ENCODE data around the gene AHCTF1.
"Not testable (repeated sequence)": the region's sequence is repeated elsewhere in the genome, so short reads cannot be mapped to it uniquely, and the experiment has no call there.

The AHCTF1 gene

DNA sequence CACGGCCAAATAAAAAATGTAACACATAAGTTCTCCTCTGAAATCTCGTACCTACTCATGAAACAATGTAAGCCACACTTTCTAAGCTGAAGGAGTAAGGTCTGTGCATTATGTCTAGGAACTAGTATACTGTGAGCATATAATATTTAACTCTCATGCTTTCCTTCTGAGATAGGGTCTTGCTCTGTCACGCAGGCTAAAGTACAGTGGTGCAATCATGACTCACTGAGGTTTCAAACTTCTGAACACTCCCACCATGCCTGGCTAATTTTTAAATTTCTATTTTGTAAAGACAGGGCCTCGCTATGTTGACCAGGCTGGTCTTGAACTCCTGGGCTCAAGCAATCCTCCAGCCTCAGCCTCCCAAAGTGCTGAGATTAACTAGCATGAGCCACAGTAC is 71.3 kb downstream of the AHCTF1 start:
- Histone ChIP-seq H3K4me2 (ENCODE audit: low read depth, low read length, poor library complexity, severe bottlenecking) (no peak overlapping the region), H3K9ac (ENCODE audit: low read length) (no peak overlapping the region), H3F3A (ENCODE audit: insufficient read depth) (no peaks in the 10 kb centered on the region; the same call in 1 of the 2 replicates), H3K9me3 (ENCODE audit: insufficient read depth, low read length) (no peaks in the 10 kb centered on the region), H2AFZ (ENCODE audit: low read depth, low read length, severe bottlenecking) (no peak overlapping the region), H3K79me2 (ENCODE audit: insufficient read depth, low read length) (peaks cover 3% of the 10 kb centered on the region; the same call in 1 of the 2 replicates), H3K36me3 (ENCODE audit: low read length) (peaks cover 65% of the 10 kb centered on the region), H3K9me2 (replicated peaks; ENCODE audit: insufficient read depth, low read length) (no peaks in the 10 kb centered on the region), H3K27ac (ENCODE audit: low read depth, low read length) (no peak overlapping the region), H3K4me3 (ENCODE audit: insufficient read depth, low read length, poor library complexity, severe bottlenecking) (no peak overlapping the region), H3K27me3 (ENCODE audit: low read length) (no peaks in the 10 kb centered on the region), H4K20me1 (ENCODE audit: low read depth, low read length) (no peaks in the 10 kb centered on the region; the same call in 1 of the 2 replicates)
- TF ChIP-seq, protein P1, sequence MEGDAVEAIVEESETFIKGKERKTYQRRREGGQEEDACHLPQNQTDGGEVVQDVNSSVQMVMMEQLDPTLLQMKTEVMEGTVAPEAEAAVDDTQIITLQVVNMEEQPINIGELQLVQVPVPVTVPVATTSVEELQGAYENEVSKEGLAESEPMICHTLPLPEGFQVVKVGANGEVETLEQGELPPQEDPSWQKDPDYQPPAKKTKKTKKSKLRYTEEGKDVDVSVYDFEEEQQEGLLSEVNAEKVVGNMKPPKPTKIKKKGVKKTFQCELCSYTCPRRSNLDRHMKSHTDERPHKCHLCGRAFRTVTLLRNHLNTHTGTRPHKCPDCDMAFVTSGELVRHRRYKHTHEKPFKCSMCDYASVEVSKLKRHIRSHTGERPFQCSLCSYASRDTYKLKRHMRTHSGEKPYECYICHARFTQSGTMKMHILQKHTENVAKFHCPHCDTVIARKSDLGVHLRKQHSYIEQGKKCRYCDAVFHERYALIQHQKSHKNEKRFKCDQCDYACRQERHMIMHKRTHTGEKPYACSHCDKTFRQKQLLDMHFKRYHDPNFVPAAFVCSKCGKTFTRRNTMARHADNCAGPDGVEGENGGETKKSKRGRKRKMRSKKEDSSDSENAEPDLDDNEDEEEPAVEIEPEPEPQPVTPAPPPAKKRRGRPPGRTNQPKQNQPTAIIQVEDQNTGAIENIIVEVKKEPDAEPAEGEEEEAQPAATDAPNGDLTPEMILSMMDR (IDR thresholded peaks at IDR 0.05; ENCODE audit: insufficient read depth, low read length, poor library complexity, severe bottlenecking), result no peak
- TF ChIP-seq EZH2phosphoT487 (conservative IDR thresholded peaks at IDR 0.05; ENCODE audit: low read length), result no peak

DNA sequence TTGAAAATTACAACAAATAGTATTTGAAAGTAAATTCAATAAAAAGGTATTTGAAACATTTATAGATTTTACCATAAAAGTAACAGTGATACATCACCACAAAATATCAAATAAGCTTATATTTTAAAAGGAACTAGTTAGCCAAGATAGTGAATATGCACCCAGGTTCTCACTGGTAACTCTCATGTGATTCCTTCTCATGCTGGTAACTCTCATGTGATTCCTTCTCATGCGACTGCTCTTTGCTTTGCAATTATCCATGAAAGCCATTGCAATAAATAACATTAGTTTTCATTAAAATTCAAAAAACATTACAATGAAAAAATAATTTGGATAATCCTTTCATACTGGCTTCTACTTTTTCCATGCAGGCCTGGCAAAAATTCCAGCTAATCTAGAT is 75.4 kb downstream of the AHCTF1 start:
- peaks cover 3% of the 10 kb centered on the region; the same call in 1 of the 2 replicates for H3F3A ChIP-seq (ENCODE audit: insufficient read depth)
- H3K27me3 ChIP-seq (ENCODE audit: low read length), result no peaks in the 10 kb centered on the region
- no peak overlapping the region for H3K27ac ChIP-seq (ENCODE audit: low read depth, low read length)
- no peaks in the 10 kb centered on the region for H3K9me2 ChIP-seq (replicated peaks; ENCODE audit: insufficient read depth, low read length)
- H3K4me3 ChIP-seq (ENCODE audit: insufficient read depth, low read length, poor library complexity, severe bottlenecking), result no peak overlapping the region
- H2AFZ ChIP-seq (ENCODE audit: low read depth, low read length, severe bottlenecking), result no peak overlapping the region
- no peaks in the 10 kb centered on the region; the same call in 1 of the 2 replicates for H4K20me1 ChIP-seq (ENCODE audit: low read depth, low read length)
- H3K4me2 ChIP-seq (ENCODE audit: low read depth, low read length, poor library complexity, severe bottlenecking), result no peak overlapping the region
- no peak overlapping the region for H3K9ac ChIP-seq (ENCODE audit: low read length)
- no peaks in the 10 kb centered on the region for H3K9me3 ChIP-seq (ENCODE audit: insufficient read depth, low read length)
- H3K79me2 ChIP-seq (ENCODE audit: insufficient read depth, low read length), result peaks cover 3% of the 10 kb centered on the region; the same call in 1 of the 2 replicates
- peaks cover 68% of the 10 kb centered on the region for H3K36me3 ChIP-seq (ENCODE audit: low read length)
- TF ChIP-seq EZH2phosphoT487 (conservative IDR thresholded peaks at IDR 0.05; ENCODE audit: low read length), result no peak
- TF ChIP-seq, protein P1 (IDR thresholded peaks at IDR 0.05; ENCODE audit: insufficient read depth, low read length, poor library complexity, severe bottlenecking), result no peak

DNA sequence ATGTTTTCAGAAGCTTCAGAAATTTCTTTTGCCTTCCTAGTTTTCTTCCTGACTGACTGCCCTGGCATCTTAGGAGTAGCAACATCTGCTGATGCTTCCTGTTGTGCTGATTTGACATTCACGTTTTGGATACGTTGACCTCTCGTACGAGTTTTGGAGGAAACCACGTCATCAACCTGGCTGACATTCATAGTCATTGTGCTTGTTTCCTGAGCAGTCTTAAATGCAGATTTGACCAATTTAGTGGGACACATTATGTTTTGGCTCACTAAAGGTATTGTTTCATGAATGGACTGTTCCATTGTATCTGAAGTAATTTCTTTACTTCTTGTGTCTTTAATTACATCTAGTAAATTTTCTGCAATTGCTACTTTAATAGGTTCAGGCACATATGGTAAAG is 81.1 kb downstream of the AHCTF1 start:
- H3K27me3 ChIP-seq (ENCODE audit: low read length); H3K4me3 ChIP-seq (ENCODE audit: insufficient read depth, low read length, poor library complexity, severe bottlenecking); H3K9me2 ChIP-seq (replicated peaks; ENCODE audit: insufficient read depth, low read length); H3K4me2 ChIP-seq (ENCODE audit: low read depth, low read length, poor library complexity, severe bottlenecking); H3K9ac ChIP-seq (ENCODE audit: low read length); H3K79me2 ChIP-seq (ENCODE audit: insufficient read depth, low read length); H2AFZ ChIP-seq (ENCODE audit: low read depth, low read length, severe bottlenecking); H3K9me3 ChIP-seq (ENCODE audit: insufficient read depth, low read length); H4K20me1 ChIP-seq (ENCODE audit: low read depth, low read length); H3K27ac ChIP-seq (ENCODE audit: low read depth, low read length); H3F3A ChIP-seq (ENCODE audit: insufficient read depth): not testable (repeated sequence)
- peaks cover 62% of the 10 kb centered on the region for H3K36me3 ChIP-seq (ENCODE audit: low read length)

DNA sequence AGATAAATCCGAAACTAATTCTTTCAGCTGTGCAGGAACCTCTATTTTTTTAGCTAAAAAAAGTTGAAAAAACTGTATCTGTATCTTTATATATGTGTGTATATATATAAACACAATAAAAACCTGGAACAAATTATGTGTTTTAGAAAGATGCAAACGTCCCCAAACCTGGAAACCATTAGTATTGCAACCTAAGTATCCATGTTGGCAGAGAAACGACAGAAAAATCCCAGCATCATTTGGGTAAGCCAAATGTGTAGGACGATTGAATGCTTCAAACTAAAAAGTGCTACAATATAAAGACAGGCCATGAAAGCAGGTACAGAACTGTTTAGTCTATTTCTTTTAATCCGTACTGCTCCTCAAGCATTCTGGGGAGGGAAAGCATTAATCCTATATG is 87.9 kb downstream of the AHCTF1 start:
- Histone ChIP-seq H3K4me3 (ENCODE audit: insufficient read depth, low read length, poor library complexity, severe bottlenecking) (no peak overlapping the region), H3K9me2 (replicated peaks; ENCODE audit: insufficient read depth, low read length) (no peaks in the 10 kb centered on the region), H4K20me1 (ENCODE audit: low read depth, low read length) (no peaks in the 10 kb centered on the region; the same call in 1 of the 2 replicates), H3K27me3 (ENCODE audit: low read length) (no peaks in the 10 kb centered on the region), H3F3A (ENCODE audit: insufficient read depth) (peaks cover 22% of the 10 kb centered on the region), H3K4me2 (ENCODE audit: low read depth, low read length, poor library complexity, severe bottlenecking) (no peak overlapping the region), H2AFZ (ENCODE audit: low read depth, low read length, severe bottlenecking) (no peak overlapping the region), H3K36me3 (ENCODE audit: low read length) (peaks cover 45% of the 10 kb centered on the region), H3K79me2 (ENCODE audit: insufficient read depth, low read length) (peaks cover 3% of the 10 kb centered on the region; the same call in 1 of the 2 replicates), H3K9me3 (ENCODE audit: insufficient read depth, low read length) (no peaks in the 10 kb centered on the region), H3K27ac (ENCODE audit: low read depth, low read length) (no peak overlapping the region), H3K9ac (ENCODE audit: low read length) (no peak overlapping the region)
- TF ChIP-seq, protein P1 (IDR thresholded peaks at IDR 0.05; ENCODE audit: insufficient read depth, low read length, poor library complexity, severe bottlenecking), result no peak
- TF ChIP-seq EZH2phosphoT487 (conservative IDR thresholded peaks at IDR 0.05; ENCODE audit: low read length), result no peak

DNA sequence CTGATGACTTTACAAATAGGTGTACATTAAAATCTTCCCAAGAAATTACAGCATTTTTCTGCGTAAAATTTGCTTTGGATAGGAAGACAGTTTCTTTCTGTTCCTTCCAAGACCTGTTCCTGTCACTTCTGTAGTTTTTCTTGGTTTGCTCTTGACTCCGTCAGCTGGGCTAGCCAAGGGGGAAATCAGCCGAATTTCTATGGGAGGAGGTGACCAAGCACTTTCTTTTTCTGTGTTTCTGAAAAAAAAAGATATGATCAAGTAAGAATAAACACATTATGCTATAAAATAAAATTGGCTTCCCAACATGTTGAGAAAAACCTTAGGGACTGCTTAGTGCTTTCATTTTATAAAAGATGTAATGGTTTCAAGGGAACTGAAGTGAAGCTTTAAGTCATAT is 91.0 kb downstream of the AHCTF1 start:
- not testable (repeated sequence) for H3K4me2 ChIP-seq (ENCODE audit: low read depth, low read length, poor library complexity, severe bottlenecking); H3K27me3 ChIP-seq (ENCODE audit: low read length); H3K27ac ChIP-seq (ENCODE audit: low read depth, low read length); H3K9me2 ChIP-seq (replicated peaks; ENCODE audit: insufficient read depth, low read length); H3K9ac ChIP-seq (ENCODE audit: low read length); H3K9me3 ChIP-seq (ENCODE audit: insufficient read depth, low read length); H3K79me2 ChIP-seq (ENCODE audit: insufficient read depth, low read length); H2AFZ ChIP-seq (ENCODE audit: low read depth, low read length, severe bottlenecking); H3K4me3 ChIP-seq (ENCODE audit: insufficient read depth, low read length, poor library complexity, severe bottlenecking); H4K20me1 ChIP-seq (ENCODE audit: low read depth, low read length)
- H3F3A ChIP-seq (ENCODE audit: insufficient read depth), result peaks cover 26% of the 10 kb centered on the region
- peaks cover 29% of the 10 kb centered on the region for H3K36me3 ChIP-seq (ENCODE audit: low read length)

Measured in SU-DHL-6 (cell line).